ENCODE data around the gene MPDU1. TPM values are rescaled to one million over a fixed set of nuclear protein-coding genes. Genes with fewer than 3 reads are reported as not detected.

The MPDU1 gene
- total RNA-seq, 1 experiment from 2014 or later = 50.9 TPM

DNA sequence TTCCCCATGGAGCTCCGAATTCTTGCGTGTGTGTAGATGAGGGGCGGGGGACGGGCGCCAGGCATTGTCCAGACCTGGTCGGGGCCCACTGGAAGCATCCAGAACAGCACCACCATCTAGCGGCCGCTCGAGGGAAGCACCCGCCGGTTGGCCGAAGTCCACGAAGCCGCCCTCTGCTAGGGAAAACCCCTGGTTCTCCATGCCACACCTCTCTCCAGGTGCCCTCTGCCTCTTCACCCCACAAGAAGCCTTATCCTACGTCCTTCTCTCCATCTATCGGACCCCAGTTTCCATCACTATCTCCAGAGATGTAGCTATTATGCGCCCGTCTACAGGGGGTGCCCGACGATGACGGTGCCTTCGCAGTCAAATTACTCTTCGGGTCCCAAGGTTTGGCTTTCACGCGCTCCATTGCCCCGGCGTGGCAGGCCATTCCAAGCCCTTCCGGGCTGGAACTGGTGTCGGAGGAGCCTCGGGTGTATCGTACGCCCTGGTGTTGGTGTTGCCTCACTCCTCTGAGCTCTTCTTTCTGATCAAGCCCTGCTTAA lies 22.6 kb upstream of the MPDU1 start:
- RAD21 ChIA-PET (ENCODE audit: low non-redundant PET in 1 of 2, low total read pairs in 2 of 2, uncharacterized antibody in 2 of 2, unreplicated experiment in 2 of 2) = interaction anchor here (1.0 to 1.7 kb wide), 2 partner anchors 11 to 205 kb away, joined by 3 to 4 read pairs; no protein-coding TSS in a partner anchor
- TSS peak; percentile 82 for BruUV-seq (replicated peaks)

More for the DNA sequence above, 22.6 kb upstream of the MPDU1 start:
- H3K79me2 ChIP-seq (ENCODE audit: insufficient read depth, low read length) = peaks cover 47% of the 10 kb centered on the region
- peak overlapping the region; percentile 79 to 83 for H3K4me3 ChIP-seq (replicated peaks in 1 of 2; ENCODE audit: low read depth in 1 of 2, low read length in 2 of 2)
- ChIA-PET CTCF (interaction anchor here (0.6 to 2.4 kb wide), 28 partner anchors 9 to 515 kb away, joined by 3 to 37 read pairs (median 4); partner anchors contain the start of genes CD68, NEURL4, PLSCR3 and SLC2A4), POLR2A (interaction anchor here (0.6 to 2.0 kb wide), 12 partner anchors 11 to 612 kb away, joined by 3 to 7 read pairs (median 3); partner anchors contain the start of genes MPDU1, POLR2A, TMEM102 and TNK1)
- no peak overlapping the region for H2AFZ ChIP-seq (ENCODE audit: low read depth, low read length, poor library complexity, severe bottlenecking)
- peak; percentile 71 for DNase-seq (ENCODE audit: low read depth, low spot score)
- H3K9ac ChIP-seq (ENCODE audit: low read length) = peak overlapping the region; percentile 98
- no peaks in the 10 kb centered on the region for H3K27me3 ChIP-seq (ENCODE audit: insufficient read depth, low read length)
- H3K9me2 ChIP-seq (ENCODE audit: insufficient read depth) = no peaks in the 10 kb centered on the region
- peak; percentile 76 for ATAC-seq
- TF ChIP-seq, protein P1, sequence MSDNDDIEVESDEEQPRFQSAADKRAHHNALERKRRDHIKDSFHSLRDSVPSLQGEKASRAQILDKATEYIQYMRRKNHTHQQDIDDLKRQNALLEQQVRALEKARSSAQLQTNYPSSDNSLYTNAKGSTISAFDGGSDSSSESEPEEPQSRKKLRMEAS (IDR thresholded peaks at IDR 0.05) = peak; percentile 73
- TF ChIP-seq, protein P2, sequence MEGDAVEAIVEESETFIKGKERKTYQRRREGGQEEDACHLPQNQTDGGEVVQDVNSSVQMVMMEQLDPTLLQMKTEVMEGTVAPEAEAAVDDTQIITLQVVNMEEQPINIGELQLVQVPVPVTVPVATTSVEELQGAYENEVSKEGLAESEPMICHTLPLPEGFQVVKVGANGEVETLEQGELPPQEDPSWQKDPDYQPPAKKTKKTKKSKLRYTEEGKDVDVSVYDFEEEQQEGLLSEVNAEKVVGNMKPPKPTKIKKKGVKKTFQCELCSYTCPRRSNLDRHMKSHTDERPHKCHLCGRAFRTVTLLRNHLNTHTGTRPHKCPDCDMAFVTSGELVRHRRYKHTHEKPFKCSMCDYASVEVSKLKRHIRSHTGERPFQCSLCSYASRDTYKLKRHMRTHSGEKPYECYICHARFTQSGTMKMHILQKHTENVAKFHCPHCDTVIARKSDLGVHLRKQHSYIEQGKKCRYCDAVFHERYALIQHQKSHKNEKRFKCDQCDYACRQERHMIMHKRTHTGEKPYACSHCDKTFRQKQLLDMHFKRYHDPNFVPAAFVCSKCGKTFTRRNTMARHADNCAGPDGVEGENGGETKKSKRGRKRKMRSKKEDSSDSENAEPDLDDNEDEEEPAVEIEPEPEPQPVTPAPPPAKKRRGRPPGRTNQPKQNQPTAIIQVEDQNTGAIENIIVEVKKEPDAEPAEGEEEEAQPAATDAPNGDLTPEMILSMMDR (IDR thresholded peaks at IDR 0.05 in 2 of 3, conservative IDR thresholded peaks at IDR 0.05 in 1 of 3; ENCODE audit: borderline replicate concordance in 1 of 3, insufficient read depth in 1 of 3, low read depth in 2 of 3, low read length in 2 of 3) = peak; percentile 73 to 88 (median 78)
- peak; percentile 90 for TF ChIP-seq RAD21 (IDR thresholded peaks at IDR 0.05; ENCODE audit: low read depth)
- TF ChIP-seq SRF (IDR thresholded peaks at IDR 0.05; ENCODE audit: low read depth) = no peak
- TF ChIP-seq POLR2AphosphoS5 (IDR thresholded peaks at IDR 0.05; ENCODE audit: low read depth, low read length) = peak; percentile 45; the same call in 1 of the 2 replicates
- TF ChIP-seq YY1 (IDR thresholded peaks at IDR 0.05; ENCODE audit: extremely low read depth, insufficient replicate concordance, low read depth, low read length) = no peak
- H3K36me3 ChIP-seq (ENCODE audit: control insufficient read depth in 1 of 2, insufficient read depth in 2 of 2, low read length in 2 of 2) = peaks cover 22 to 28% of the 10 kb centered on the region in 2 experiments
- no peaks in the 10 kb centered on the region for H3K9me3 ChIP-seq (ENCODE audit: control insufficient read depth in 1 of 2, insufficient read depth in 1 of 2, low read depth in 1 of 2, low read length in 2 of 2)
- H4K20me1 ChIP-seq (ENCODE audit: insufficient read depth) = no peaks in the 10 kb centered on the region
- intact Hi-C loops (cut with micrococcal nuclease) = loop anchor here (1.0 to 10.0 kb wide), 5 partner anchors 47 to 205 kb away; partner anchors contain the start of genes CHRNB1, POLR2A and SLC35G6
- H3K4me1 ChIP-seq (ENCODE audit: control insufficient read depth in 1 of 2, insufficient read depth in 2 of 2, low read length in 2 of 2) = peaks cover 27 to 55% of the 10 kb centered on the region in 2 experiments
- H3K4me2 ChIP-seq (ENCODE audit: low read length) = peak overlapping the region; percentile 95
- H3K27ac ChIP-seq (ENCODE audit: low read depth, low read length) = peak overlapping the region; percentile 86

Data from HCT116 (cell line).